Heart left ventricle (tissue), 16 donors: ENCODE data around the gene TRPM2. TPM values are rescaled to one million over a fixed set of nuclear protein-coding genes. Genes with fewer than 3 reads are reported as not detected.

Experiments used
- ATAC-seq, 4 donors: fragments of 200-7000 bp; cut with Tn5 transposase; one replicate each; pipeline ENCODE4 v1.9.1; 2020 to 2022; ENCODE audit warnings: moderate library complexity in 4 of 4, mild to moderate bottlenecking in 3 of 4, moderate number of reproducible peaks in 1 of 4
- DNase-seq, 5 donors: peaks; one replicate each; pipeline ENCODE4 v3.0.0-alpha.2; 2020
- H3K27ac ChIP-seq, 12 donors: fragments of 200-600 bp; sonication (generic) in 4 of 12; one replicate each; pipeline versions ENCODE4 v1.5.0 to v1.8.0; 2016 to 2022; ENCODE audit warnings: mild to moderate bottlenecking in 2 of 12
- H3K27me3 ChIP-seq, 9 donors: fragments of 200-600 bp; sonication (generic) in 2 of 9; one replicate each; pipeline versions ENCODE4 v1.5.1 to v1.8.0; 2016 to 2022; ENCODE audit warnings: mild to moderate bottlenecking in 3 of 9
- H3K36me3 ChIP-seq, 9 donors: fragments of 200-600 bp; sonication (generic) in 2 of 9; one replicate each; pipeline versions ENCODE4 v1.5.0 to v1.8.0; 2018 to 2022; ENCODE audit warnings: mild to moderate bottlenecking in 2 of 9
- H3K4me1 ChIP-seq, 12 donors: fragments of 200-600 bp; sonication (generic) in 4 of 12; one replicate each; pipeline versions ENCODE4 v1.5.0 to v1.8.0; 2016 to 2022; ENCODE audit warnings: mild to moderate bottlenecking in 3 of 12
- H3K4me3 ChIP-seq, 12 donors: fragments of 200-600 bp; sonication (generic) in 4 of 12; one replicate each; pipeline versions ENCODE4 v1.5.0 to v1.8.0; 2017 to 2022; ENCODE audit warnings: mild to moderate bottlenecking in 9 of 12, moderate library complexity in 4 of 12
- H3K9me3 ChIP-seq, 12 donors: fragments of 200-600 bp; sonication (generic) in 4 of 12; one replicate each; pipeline versions ENCODE4 v1.5.0 to v1.8.0; 2016 to 2022; ENCODE audit warnings: mild to moderate bottlenecking in 1 of 12
- CTCF ChIP-seq, 12 donors: fragments of 200-600 bp; sonication (generic) in 4 of 12; IDR thresholded peaks; one replicate each; pipeline versions ENCODE4 v1.5.0 to v1.8.0; 2018 to 2022; ENCODE audit warnings: antibody characterized with exemption in 12 of 12, mild to moderate bottlenecking in 5 of 12
- POLR2A ChIP-seq, 2 donors: fragments of 450-650 bp; IDR thresholded peaks; one replicate each; pipeline ENCODE4 v1.6.1; 2017; ENCODE audit warnings: antibody characterized with exemption in 2 of 2, mild to moderate bottlenecking in 2 of 2, moderate library complexity in 2 of 2
- WGBS, 4 donors: extraction: QIAGEN DNeasy Blood & Tissue Kit in 2 of 4; methylation state at CpG; one replicate each; pipeline versions ENCODE4 v1.1.5 to v1.1.7; 2013 to 2018; 5-methylcytosine and 5-hydroxymethylcytosine counted together
- intact Hi-C, 10 donors: fragments of 100-400 bp; cut with DNase I; formaldehyde crosslinking; loops; one replicate each; pipeline versions ENCODE4 v1.11.1 to v1.14.2; 2022
- polyA plus RNA-seq, 2 donors: library from polyadenylated mRNA; stranded (reverse); fragments of 200-250 nt; gene quantifications; one replicate each; pipeline ENCODE4 v1.2.3, GENCODE V29; 2013
- total RNA-seq, 9 donors: library from RNA; depleted of rRNA in 2 of 9; stranded (reverse); fragments of >200 nt in 2 of 9; fragmentation: NEBNext Ultra II Directional in 3 of 9; extraction: Animal tissue kit (Norgen Biotek cat#: 25700) in 3 of 9; gene quantifications; one replicate each; pipeline versions ENCODE4 v1.1.0 to v1.2.4, GENCODE V29; 2016 to 2023
- donor health status: ischemic (EF 13 %, LVEDD 7.1; RV severe dilation, severe dysfunction).
- donor health status: healthy with polysubstance abuse.
- donor health status: DM: no; HTN: yes; CAD: no.
- donor health status: DM: no; HTN: no; CAD: no.
- donor health status: ischemic (EF 25% LVEDD 6.9; RV normal size, moderate dysfunction).
- donor health status: ischemic (EF 25% LVEDD 5.7; RV mildly dilated, moderate dysfunction).
- donor health status: healthy.
- donor health status: DM: yes; HTN: yes; CAD: no.
- donor health status: ischemic (EF 35%, LVEDD 5.7; RV mildly dilated, moderate dysfunction).
- donor health status: nonischemic (EF 11% LVEDD 7.7; RV severe dilation, severe dysfunction).
- donor health status: DM: yes; HTN: yes; CAD: no.
- donor health status: PGD.
- donor health status: ischemic (EF 29% LVEDD 5.4; RV normal size, mild dysfunction).
- donor health status: nonischemic (EF 23%, LVEDD 6.1; RV moderate dilation, normal function).

TRPM2 gene
- total and polyA plus RNA-seq, 11 donors: 0.66 to 20.5 (median 1.2) TPM

- no peak overlapping the region for H3K27ac ChIP-seq
- H3K4me1 ChIP-seq: no peaks in the 10 kb centered on the region
- no peak overlapping the region for H3K4me3 ChIP-seq
- TF ChIP-seq CTCF (IDR thresholded peaks at IDR 0.05): no peak
- no peak for TF ChIP-seq POLR2A (IDR thresholded peaks at IDR 0.05)
- intact Hi-C loops: loop anchor here in 1 of 10 donors (10.0 kb wide), 1 partner anchor 57 kb away; no protein-coding TSS in a partner anchor
- peaks cover 0 to 56% (median 0%) of the 10 kb centered on the region in 9 donors for H3K36me3 ChIP-seq
- H3K27me3 ChIP-seq: peaks cover 0 to 11% (median 0%) of the 10 kb centered on the region in 9 donors
- ATAC-seq (no peak), DNase-seq (peak in 2 of 5 donors; percentile 9 to 40)
- H3K9me3 ChIP-seq: no peaks in the 10 kb centered on the region
- WGBS, 4 donors: 83 to 87% (median 85%) methylated on average over 25 of the region's 26 CpGs
Measured at GRCh38 chr21:44421901-44422840, 68.8 kb downstream of the TRPM2 start.

- TF ChIP-seq POLR2A (IDR thresholded peaks at IDR 0.05) (no peak), CTCF (IDR thresholded peaks at IDR 0.05) (no peak)
- DNase-seq: peak in 2 of 5 donors; percentile 11 to 30
- WGBS, 4 donors: 63 to 84% (median 81%) methylated on average over 7 to 12 of the region's 12 CpGs
- peaks cover 0 to 11% (median 0%) of the 10 kb centered on the region in 9 donors for H3K27me3 ChIP-seq
- intact Hi-C loops: loop anchor here in 1 of 10 donors (10.0 kb wide), 1 partner anchor 59 kb away; no protein-coding TSS in a partner anchor
- no peak overlapping the region for H3K4me3 ChIP-seq
- H3K27ac ChIP-seq: no peak overlapping the region
- peaks cover 0 to 54% (median 0%) of the 10 kb centered on the region in 9 donors for H3K36me3 ChIP-seq
- no peaks in the 10 kb centered on the region for H3K9me3 ChIP-seq
- no peak for ATAC-seq
- no peaks in the 10 kb centered on the region for H3K4me1 ChIP-seq
Measured at GRCh38 chr21:44423312-44423821, 69.9 kb downstream of the TRPM2 start.

- TF ChIP-seq POLR2A (IDR thresholded peaks at IDR 0.05) (no peak), CTCF (IDR thresholded peaks at IDR 0.05) (no peak)
- Histone ChIP-seq H3K4me3 (no peak overlapping the region), H3K36me3 (peaks cover 0 to 47% (median 0%) of the 10 kb centered on the region in 9 donors), H3K27ac (no peak overlapping the region), H3K27me3 (peaks cover 0 to 11% (median 0%) of the 10 kb centered on the region in 9 donors), H3K9me3 (peaks cover 0 to 5% (median 0%) of the 10 kb centered on the region in 12 donors), H3K4me1 (no peaks in the 10 kb centered on the region)
- WGBS, 4 donors: 80 to 90% (median 81%) methylated on average over 8 to 17 of the region's 17 CpGs
- intact Hi-C loops: loop anchor here in 1 of 10 donors (10.0 kb wide), 1 partner anchor 59 kb away; no protein-coding TSS in a partner anchor
- ATAC-seq (no peak), DNase-seq (peak in 2 of 5 donors; percentile 15 to 45)
Measured at GRCh38 chr21:44423941-44424607, 70.7 kb downstream of the TRPM2 start.
